ENCODE results near the gene MRPS10. TPM values are rescaled to one million over a fixed set of nuclear protein-coding genes. Genes with fewer than 3 reads are reported as not detected.

MRPS10 gene
- polyA plus RNA-seq, 2 of the 4 experiments (the other 2 are of a cell fraction) = 31.5 to 60.7 TPM

GRCh38 chr6:42179261-42179944 is 38.3 kb downstream of the MRPS10 start:
- ATAC-seq = peak in 1 of 2 experiments; percentile 56; a peak in 1 of 6 replicates
- 86% methylated on average over 18 of the region's 20 CpGs for WGBS (ENCODE audit: missing lambda C conversion rate)

GRCh38 chr6:42177514-42178364 is 39.9 kb downstream of the MRPS10 start:
- Histone ChIP-seq H3K4me3 (no peak overlapping the region), H3K4me1 (peaks cover 5% of the 10 kb centered on the region; the same call in 1 of the 3 replicates), H3K9me3 (no peaks in the 10 kb centered on the region), H3K27ac (no peak overlapping the region), H3K4me2 (no peak overlapping the region)
- FAIRE-seq (no peak), ATAC-seq (no peak), DNase-seq (ENCODE audit: low read depth in 1 of 2, low spot score in 1 of 2) (no peak)
- 91% methylated on average over 16 of the region's 27 CpGs for WGBS (ENCODE audit: missing lambda C conversion rate)
- TF ChIP-seq RFX5 (IDR thresholded peaks at IDR 0.05) (no peak), ZNF302 (CRISPR knock-in tag; IDR thresholded peaks at IDR 0.05) (no peak), FOXS1 (CRISPR knock-in tag; IDR thresholded peaks at IDR 0.05) (no peak), CHD2 (IDR thresholded peaks at IDR 0.05; ENCODE audit: low read length, partially characterized antibody) (no peak), ZC3H11A (IDR thresholded peaks at IDR 0.05) (no peak), REST (IDR thresholded peaks at IDR 0.05) (no peak), ZSCAN20 (CRISPR knock-in tag; IDR thresholded peaks at IDR 0.05) (no peak), JUNB (IDR thresholded peaks at IDR 0.05) (no peak), PHF8 (IDR thresholded peaks at IDR 0.05; ENCODE audit: borderline replicate concordance, low read depth) (no peak), TFCP2L1 (CRISPR knock-in tag; IDR thresholded peaks at IDR 0.05) (no peak), CBX8 (IDR thresholded peaks at IDR 0.05) (no peak), HOXA7 (CRISPR knock-in tag; IDR thresholded peaks at IDR 0.05) (no peak), EHF (CRISPR knock-in tag; IDR thresholded peaks at IDR 0.05) (no peak), JUN (IDR thresholded peaks at IDR 0.05) (no peak), NPAS2 (CRISPR knock-in tag; IDR thresholded peaks at IDR 0.05; ENCODE audit: borderline replicate concordance) (no peak), EP300 (IDR thresholded peaks at IDR 0.05) (no peak)
- ChIA-PET POLR2A (no interaction called here), CTCF (interaction anchor here (1.0 to 1.8 kb wide), 5 partner anchors 10 to 370 kb away, joined by 3 to 7 read pairs (median 3); no protein-coding TSS in a partner anchor)

More at GRCh38 chr6:42179261-42179944, 38.3 kb downstream of the MRPS10 start:
- H3K9me3 ChIP-seq = no peaks in the 10 kb centered on the region
- DNase-seq (ENCODE audit: low read depth in 1 of 2, low spot score in 1 of 2) (no peak), FAIRE-seq (no peak)
- no peak for TF ChIP-seq JUN (IDR thresholded peaks at IDR 0.05)
- no peak for TF ChIP-seq TP53 (CRISPR knock-in tag; IDR thresholded peaks at IDR 0.05)
- no peak for TF ChIP-seq HDAC2 (IDR thresholded peaks at IDR 0.05)
- no peak for TF ChIP-seq MAZ (IDR thresholded peaks at IDR 0.05; ENCODE audit: borderline replicate concordance, low read depth, low read length)
- 0 out of 5 replicates have a peak, but pooled peaks of 1 of the 2 experiments have one; percentile 11 for TF ChIP-seq RAD21 (conservative IDR thresholded peaks at IDR 0.05 in 1 of 2, IDR thresholded peaks at IDR 0.05 in 1 of 2)
- no peak for TF ChIP-seq TFCP2L1 (CRISPR knock-in tag; IDR thresholded peaks at IDR 0.05)
- no peak overlapping the region for H3K4me2 ChIP-seq
- ChIA-PET POLR2A (no interaction called here), CTCF (interaction anchor here (1.2 to 2.3 kb wide), 2 partner anchors 15 to 35 kb away, joined by 3 to 9 read pairs; partner anchors contain the start of gene GUCA1B)
- peaks cover 5% of the 10 kb centered on the region; the same call in 1 of the 3 replicates for H3K4me1 ChIP-seq
- H3K4me3 ChIP-seq = no peak overlapping the region
- H3K27ac ChIP-seq = no peak overlapping the region
